Mesendoderm (in vitro differentiated cells): ENCODE results near the gene ZNF750.

Experiments used
- DNase-seq: peaks from one replicate; pipeline ENCODE4 v3.0.0; 2013
- H2AK5ac ChIP-seq: 2 replicates; pipeline ENCODE4 v1.6.1; 2013; ENCODE audit warnings: low read length, inconsistent platforms
- H2BK120ac ChIP-seq: 2 replicates; pipeline ENCODE4 v1.6.1; 2013; ENCODE audit warnings: low read depth, mild to moderate bottlenecking, low read length, moderate library complexity, mixed read lengths
- H2BK15ac ChIP-seq: replicated peaks from 2 replicates; pipeline ENCODE4 v1.6.1; 2013; ENCODE audit warnings: low read depth, mild to moderate bottlenecking, moderate library complexity
- H2BK5ac ChIP-seq: 2 replicates; pipeline ENCODE4 v1.6.1; 2013; ENCODE audit warnings: low read length, inconsistent platforms
- H3K18ac ChIP-seq: 2 replicates; pipeline ENCODE4 v1.6.1; 2013; ENCODE audit warnings: mild to moderate bottlenecking, low read length, mixed read lengths
- H3K23ac ChIP-seq: one replicate; pipeline ENCODE4 v1.6.1; 2013; ENCODE audit warnings: low read length
- H3K27ac ChIP-seq: 2 replicates; pipeline ENCODE4 v1.5.1; 2013; ENCODE audit warnings: low read depth, mild to moderate bottlenecking, inconsistent platforms, low read length, moderate library complexity
- H3K27me3 ChIP-seq: 2 replicates; pipeline ENCODE4 v1.6.1; 2013; ENCODE audit warnings: low read length, control low read depth, mild to moderate bottlenecking, inconsistent platforms; ENCODE audit not compliant: insufficient read depth, poor library complexity
- H3K36me3 ChIP-seq: 2 replicates; pipeline ENCODE4 v1.6.1; 2013; ENCODE audit warnings: low read length, inconsistent platforms; ENCODE audit not compliant: control insufficient read depth, insufficient read depth
- H3K4ac ChIP-seq: one replicate; pipeline ENCODE4 v1.6.1; 2013; ENCODE audit warnings: low read depth, mild to moderate bottlenecking, low read length, moderate library complexity
- H3K4me1 ChIP-seq: 2 replicates; pipeline ENCODE4 v1.6.1; 2013; ENCODE audit warnings: low read depth, low read length, inconsistent platforms; ENCODE audit not compliant: control insufficient read depth
- H3K4me2 ChIP-seq: 2 replicates; pipeline ENCODE4 v1.6.1; 2013; ENCODE audit warnings: low read length
- H3K4me3 ChIP-seq: 2 replicates; pipeline ENCODE4 v1.5.1; 2013; ENCODE audit warnings: mild to moderate bottlenecking, low read length
- H3K56ac ChIP-seq: one replicate; pipeline ENCODE4 v1.6.1; 2013; ENCODE audit warnings: low read length
- H3K79me1 ChIP-seq: 2 replicates; pipeline ENCODE4 v1.6.1; 2013; ENCODE audit warnings: low read length, inconsistent platforms
- H3K79me2 ChIP-seq: 2 replicates; pipeline ENCODE4 v1.6.1; 2013; ENCODE audit warnings: mild to moderate bottlenecking, low read length; ENCODE audit not compliant: control insufficient read depth, insufficient read depth
- H3K9ac ChIP-seq: 2 replicates; pipeline ENCODE4 v1.6.1; 2013; ENCODE audit warnings: low read length, inconsistent platforms
- H4K5ac ChIP-seq: one replicate; pipeline ENCODE4 v1.6.1; 2013; ENCODE audit warnings: low read length
- H4K8ac ChIP-seq: one replicate; pipeline ENCODE4 v1.6.1; 2013; ENCODE audit warnings: low read depth, mild to moderate bottlenecking, control low read depth, low read length, moderate library complexity
- WGBS: extraction: QIAGEN DNeasy Blood & Tissue Kit; methylation state at CpG from one replicate; pipeline ENCODE4 v1.1.7; 2013; ENCODE audit warnings: low lambda C conversion rate, missing lambda C conversion rate; ENCODE audit not compliant: insufficient coverage; ENCODE audit errors: extremely low coverage; 5-methylcytosine and 5-hydroxymethylcytosine counted together

ZNF750 gene

GRCh38 chr17:82879241-82879640 lies 39.4 kb upstream of the ZNF750 start:
- WGBS: no CpG with 5 or more reads among the region's 15 CpGs
- H3K4me2 ChIP-seq: no peak overlapping the region
- H3K27me3 ChIP-seq: no peaks in the 10 kb centered on the region
- H3K79me2 ChIP-seq: peaks cover 6% of the 10 kb centered on the region
- H3K79me1 ChIP-seq: peaks cover 17% of the 10 kb centered on the region
- H4K8ac ChIP-seq: no peak overlapping the region
- H2BK15ac ChIP-seq: no peak overlapping the region
- H2BK120ac ChIP-seq: no peak overlapping the region
- no peak overlapping the region for H2BK5ac ChIP-seq
- no peak overlapping the region for H3K9ac ChIP-seq
- no peak overlapping the region for H3K18ac ChIP-seq
- H2AK5ac ChIP-seq: no peak overlapping the region
- no peaks in the 10 kb centered on the region for H3K36me3 ChIP-seq
- H3K4me3 ChIP-seq: no peak overlapping the region
- no peak overlapping the region for H4K5ac ChIP-seq
- no peak overlapping the region for H3K56ac ChIP-seq
- no peak overlapping the region for H3K27ac ChIP-seq
- no peak overlapping the region for H3K4ac ChIP-seq
- H3K23ac ChIP-seq: no peak overlapping the region
- no peak for DNase-seq
- no peaks in the 10 kb centered on the region for H3K4me1 ChIP-seq

- H3K79me2 ChIP-seq: peaks cover 6% of the 10 kb centered on the region
- no peak overlapping the region for H3K27ac ChIP-seq
- no peak overlapping the region for H4K8ac ChIP-seq
- no peak overlapping the region for H2BK5ac ChIP-seq
- H3K56ac ChIP-seq: no peak overlapping the region
- no peak for DNase-seq
- H2BK120ac ChIP-seq: no peak overlapping the region
- H3K23ac ChIP-seq: no peak overlapping the region
- H3K18ac ChIP-seq: no peak overlapping the region
- no peak overlapping the region for H3K9ac ChIP-seq
- no peaks in the 10 kb centered on the region for H3K4me1 ChIP-seq
- no peak overlapping the region for H3K4ac ChIP-seq
- H2AK5ac ChIP-seq: no peak overlapping the region
- WGBS: no CpG with 5 or more reads among the region's 9 CpGs
- no peak overlapping the region for H3K4me3 ChIP-seq
- no peaks in the 10 kb centered on the region for H3K27me3 ChIP-seq
- H3K36me3 ChIP-seq: no peaks in the 10 kb centered on the region
- no peak overlapping the region for H3K4me2 ChIP-seq
- peaks cover 17% of the 10 kb centered on the region for H3K79me1 ChIP-seq
- H2BK15ac ChIP-seq: no peak overlapping the region
- H4K5ac ChIP-seq: no peak overlapping the region
These were observed 38.7 kb upstream of the ZNF750 start for GRCh38 chr17:82878527-82878926.

- Histone ChIP-seq H3K9ac (no peak overlapping the region), H3K4me2 (no peak overlapping the region), H3K36me3 (no peaks in the 10 kb centered on the region), H2BK120ac (no peak overlapping the region), H3K4me1 (no peaks in the 10 kb centered on the region), H3K27me3 (no peaks in the 10 kb centered on the region), H4K5ac (no peak overlapping the region), H2BK15ac (no peak overlapping the region), H2AK5ac (no peak overlapping the region), H3K4ac (no peak overlapping the region), H3K79me2 (peaks cover 6% of the 10 kb centered on the region), H3K23ac (no peak overlapping the region), H3K79me1 (peaks cover 12% of the 10 kb centered on the region), H3K18ac (no peak overlapping the region), H3K27ac (no peak overlapping the region), H3K4me3 (no peak overlapping the region), H2BK5ac (no peak overlapping the region), H3K56ac (no peak overlapping the region), H4K8ac (no peak overlapping the region)
- peak; percentile 57 for DNase-seq
- WGBS: no CpG with 5 or more reads among the region's 14 CpGs
These were observed 37.0 kb upstream of the ZNF750 start for GRCh38 chr17:82876602-82877379.

- WGBS: no CpG with 5 or more reads among the region's 18 CpGs
- H4K8ac ChIP-seq: no peak overlapping the region
- H3K4me2 ChIP-seq: no peak overlapping the region
- no peak overlapping the region for H2BK5ac ChIP-seq
- peaks cover 6% of the 10 kb centered on the region for H3K79me2 ChIP-seq
- peaks cover 12% of the 10 kb centered on the region for H3K79me1 ChIP-seq
- no peak overlapping the region for H3K27ac ChIP-seq
- H4K5ac ChIP-seq: no peak overlapping the region
- no peak overlapping the region for H3K4me3 ChIP-seq
- H2BK15ac ChIP-seq: no peak overlapping the region
- H3K36me3 ChIP-seq: no peaks in the 10 kb centered on the region
- no peak overlapping the region for H2AK5ac ChIP-seq
- no peak overlapping the region for H3K9ac ChIP-seq
- H3K23ac ChIP-seq: no peak overlapping the region
- H3K4ac ChIP-seq: no peak overlapping the region
- H3K27me3 ChIP-seq: no peaks in the 10 kb centered on the region
- DNase-seq: peak; percentile 23
- H3K18ac ChIP-seq: no peak overlapping the region
- H2BK120ac ChIP-seq: no peak overlapping the region
- H3K56ac ChIP-seq: peak overlapping the region; percentile 26
- no peaks in the 10 kb centered on the region for H3K4me1 ChIP-seq
These were observed 36.3 kb upstream of the ZNF750 start for GRCh38 chr17:82876149-82876548.

DNA sequence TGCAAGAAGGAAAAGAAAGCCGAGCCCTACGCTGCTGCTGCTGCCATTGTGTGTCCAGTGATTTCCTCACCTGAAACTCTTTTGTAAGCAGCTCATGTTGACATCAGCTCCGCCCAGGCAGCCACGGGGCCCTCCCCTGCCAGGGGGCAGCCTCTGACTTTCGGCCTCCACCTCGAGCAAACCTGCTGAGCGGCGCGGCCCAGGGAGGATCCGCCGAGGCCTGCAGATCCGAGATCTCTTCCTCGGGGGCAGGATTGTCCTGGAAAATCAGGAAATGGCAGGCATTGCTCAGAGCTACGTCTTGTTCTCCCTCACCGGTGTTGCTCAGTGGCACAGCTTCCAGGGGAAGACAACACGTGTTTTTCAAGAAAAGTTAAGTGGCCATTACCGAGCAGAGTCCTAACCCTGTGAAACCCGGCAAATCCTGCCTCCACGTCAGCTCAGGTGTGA lies 35.6 kb upstream of the ZNF750 start:
- no peak overlapping the region for H3K4me3 ChIP-seq
- H3K23ac ChIP-seq: no peak overlapping the region
- WGBS: no CpG with 5 or more reads among the region's 19 CpGs
- no peak overlapping the region for H4K8ac ChIP-seq
- H3K18ac ChIP-seq: no peak overlapping the region
- peak overlapping the region; percentile 37 for H3K9ac ChIP-seq
- no peak overlapping the region for H4K5ac ChIP-seq
- H3K4me2 ChIP-seq: no peak overlapping the region
- no peak overlapping the region for H2BK15ac ChIP-seq
- no peak overlapping the region for H3K4ac ChIP-seq
- DNase-seq: peak; percentile 77
- peaks cover 10% of the 10 kb centered on the region for H3K79me1 ChIP-seq
- peak overlapping the region; percentile 34 for H3K56ac ChIP-seq
- H3K27ac ChIP-seq: no peak overlapping the region
- H3K4me1 ChIP-seq: no peaks in the 10 kb centered on the region
- H2AK5ac ChIP-seq: no peak overlapping the region
- H2BK5ac ChIP-seq: no peak overlapping the region
- H3K79me2 ChIP-seq: peaks cover 4% of the 10 kb centered on the region
- peaks cover 2% of the 10 kb centered on the region for H3K36me3 ChIP-seq
- no peak overlapping the region for H2BK120ac ChIP-seq
- H3K27me3 ChIP-seq: no peaks in the 10 kb centered on the region
